ENCODE measurements around the gene FGD6.
"Not testable (repeated sequence)": the region's sequence is repeated elsewhere in the genome, so short reads cannot be mapped to it uniquely, and the experiment has no call there.

FGD6 gene

DNA sequence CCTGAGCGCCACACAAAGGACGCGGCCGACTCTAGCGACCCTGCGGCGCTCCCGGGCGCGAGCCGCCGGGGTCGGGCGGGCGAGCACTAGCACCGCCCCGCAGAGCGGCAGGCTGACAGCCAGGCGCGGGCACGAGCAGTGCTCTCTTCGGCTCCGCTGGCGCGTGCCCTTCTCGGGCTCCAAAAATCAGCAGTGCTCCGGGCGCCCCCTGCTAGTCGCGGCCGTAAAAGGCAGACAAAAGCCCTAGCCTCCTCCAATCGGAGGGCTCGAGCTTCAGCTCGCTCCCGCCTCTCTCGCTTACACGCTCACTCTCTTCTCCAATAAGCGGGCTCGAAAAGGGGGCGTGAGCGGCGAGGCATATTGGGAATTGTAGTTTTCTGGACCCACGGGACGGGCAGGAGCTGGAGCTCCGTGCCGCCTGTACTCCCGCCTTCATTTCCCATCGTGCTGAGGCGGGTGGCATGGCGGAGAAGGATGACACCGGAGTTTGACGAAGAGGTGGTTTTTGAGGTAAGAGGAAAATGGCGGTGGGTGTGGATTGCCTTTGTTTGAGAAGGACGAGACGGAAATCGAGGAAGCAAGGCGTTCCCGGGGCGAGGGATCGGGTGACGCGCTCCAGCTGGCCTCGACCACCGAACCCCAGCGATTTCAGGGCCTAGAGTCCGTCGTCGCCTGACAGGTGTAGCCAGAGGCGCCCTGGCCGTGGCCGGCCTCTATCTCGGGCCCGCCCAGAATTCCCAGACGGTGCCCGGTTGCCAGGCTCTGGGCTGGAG lies at the start of gene FGD6, which contains the start of gene VEZT:
Gene FGD6 (minus strand): TSS at position 91 of the 773 bp plus-strand sequence. CDS start 227 bp downstream, outside the sequence.
Gene VEZT (plus strand): TSS at position 431 of the 773 bp plus-strand sequence. CDS start 44 bp downstream, at position 475.
- peak; percentile 96 for DNase-seq

DNA sequence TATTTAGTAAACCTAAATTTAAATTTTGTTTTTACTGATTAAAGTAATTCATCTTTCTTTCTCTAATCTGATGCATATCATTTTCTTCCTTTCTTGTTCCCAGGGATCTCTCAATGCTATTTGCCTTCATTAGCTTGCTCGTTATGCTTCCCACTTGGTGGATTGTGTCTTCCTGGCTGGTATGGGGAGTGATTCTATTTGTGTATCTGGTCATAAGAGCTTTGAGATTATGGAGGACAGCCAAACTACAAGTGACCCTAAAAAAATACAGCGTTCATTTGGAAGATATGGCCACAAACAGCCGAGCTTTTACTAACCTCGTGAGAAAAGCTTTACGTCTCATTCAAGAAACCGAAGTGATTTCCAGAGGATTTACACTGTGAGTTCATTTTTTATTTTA lies 49.0 kb upstream of the FGD6 start:
- no peak for DNase-seq

DNA sequence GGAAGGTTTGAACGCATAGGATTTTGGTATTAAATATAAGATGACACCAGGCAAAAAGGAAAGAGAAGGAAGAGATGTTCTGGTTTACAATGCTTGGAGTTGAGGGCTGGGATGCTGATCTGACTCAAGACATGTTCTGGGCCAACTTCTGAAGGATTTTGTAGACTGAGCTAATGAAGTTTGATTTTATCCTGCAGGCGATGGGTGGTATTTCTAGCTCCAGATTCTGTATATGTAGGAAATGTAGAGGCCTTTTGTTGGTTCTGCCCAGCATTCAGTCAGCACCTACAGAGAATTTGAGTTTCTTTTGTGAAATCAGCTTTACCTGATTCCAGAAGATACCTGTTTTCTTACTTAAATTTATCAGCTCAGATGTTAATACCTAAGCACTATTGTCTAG lies 48.5 kb upstream of the FGD6 start:
- no peak for DNase-seq

DNA sequence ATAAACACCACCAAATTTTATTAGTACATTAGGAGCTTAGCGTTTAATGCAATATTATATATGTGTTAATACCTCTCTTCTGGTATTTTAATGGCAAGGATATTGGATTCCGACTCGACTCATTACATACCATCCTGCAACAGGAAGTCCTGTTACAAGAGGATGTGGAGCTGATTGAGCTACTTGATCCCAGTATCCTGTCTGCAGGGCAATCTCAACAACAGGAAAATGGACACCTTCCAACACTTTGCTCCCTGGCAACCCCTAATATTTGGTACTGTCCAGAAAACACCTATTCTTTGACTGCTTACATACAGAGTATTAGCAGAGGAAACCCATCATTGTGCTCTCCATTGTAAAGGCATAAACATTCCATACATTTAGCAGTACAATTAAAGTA lies 45.5 kb upstream of the FGD6 start:
- DNase-seq, result no peak

DNA sequence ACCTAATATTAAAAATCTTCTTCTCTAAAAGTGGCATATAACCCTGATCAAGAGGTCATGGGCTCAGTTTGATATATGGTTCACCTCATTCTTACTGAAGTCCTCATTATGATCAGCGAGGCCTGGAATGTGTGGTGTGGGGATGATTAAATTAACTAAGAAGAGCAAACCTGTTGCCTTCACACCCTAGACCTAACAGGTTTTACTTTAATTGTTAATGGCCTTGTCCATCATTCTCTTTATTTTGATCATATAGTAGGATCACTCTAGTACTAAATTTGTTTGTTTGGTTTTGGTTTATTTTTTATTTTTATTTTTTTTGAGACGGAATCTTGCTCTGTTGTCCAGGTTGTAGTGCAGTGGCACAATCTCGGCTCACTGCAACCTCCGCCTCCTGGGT lies 43.8 kb upstream of the FGD6 start:
- DNase-seq, result no peak

DNA sequence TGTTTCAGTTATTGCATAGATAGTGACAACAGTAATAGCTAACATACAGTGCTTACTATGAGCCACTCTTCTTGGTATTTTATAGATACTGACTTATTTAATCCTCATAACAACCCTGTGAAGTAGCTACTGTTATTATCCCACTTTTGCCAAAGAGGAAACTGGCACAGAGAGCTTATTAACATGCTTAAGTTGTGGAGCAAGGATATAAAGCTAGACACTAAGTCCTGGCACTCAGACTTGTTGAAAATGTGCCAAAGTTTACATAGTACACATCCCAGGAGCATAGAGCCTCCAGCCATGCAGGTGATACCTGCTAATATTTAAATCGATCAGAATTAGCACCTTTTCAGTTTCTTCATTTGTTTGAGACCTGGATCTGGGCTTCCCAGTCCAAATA lies 42.1 kb upstream of the FGD6 start:
- DNase-seq, result no peak

DNA sequence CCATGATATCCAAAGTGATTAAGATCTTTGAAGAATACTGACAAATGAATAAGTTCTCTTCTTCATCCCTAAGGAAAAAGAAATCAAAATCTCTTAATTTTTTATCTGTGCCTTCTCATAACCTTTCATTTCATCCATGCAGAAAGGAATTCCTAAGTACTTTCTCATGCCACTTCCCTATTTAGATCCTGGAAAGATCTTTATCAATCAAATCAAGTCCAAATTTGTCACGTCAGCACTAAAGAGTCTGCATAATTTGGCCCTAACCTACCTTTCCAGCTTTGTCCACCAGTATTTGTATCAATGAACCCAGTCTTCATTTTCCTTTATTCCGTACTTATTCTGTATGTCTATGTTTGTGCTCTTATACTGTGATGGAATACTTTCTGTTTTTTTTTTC lies 41.5 kb upstream of the FGD6 start:
- no peak for DNase-seq

DNA sequence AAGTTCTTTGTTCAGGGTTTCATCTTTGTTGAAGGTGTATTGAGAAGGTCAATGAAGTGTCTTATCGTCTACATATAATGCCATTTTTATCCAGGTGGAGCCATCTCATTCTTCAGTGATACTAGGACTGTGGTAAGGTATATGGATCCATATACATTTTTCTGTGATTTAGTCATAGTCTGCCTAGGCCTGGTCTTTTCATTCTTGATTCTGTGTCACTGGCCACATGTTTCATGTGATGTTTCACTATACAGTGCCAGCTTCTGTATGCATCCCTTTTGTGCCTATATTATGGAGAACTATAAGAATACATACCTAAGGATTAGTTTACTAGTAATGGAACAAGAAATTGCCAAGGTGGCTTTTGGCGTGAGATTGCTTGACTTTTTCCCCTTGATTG lies 40.9 kb upstream of the FGD6 start:
- no peak for DNase-seq

DNA sequence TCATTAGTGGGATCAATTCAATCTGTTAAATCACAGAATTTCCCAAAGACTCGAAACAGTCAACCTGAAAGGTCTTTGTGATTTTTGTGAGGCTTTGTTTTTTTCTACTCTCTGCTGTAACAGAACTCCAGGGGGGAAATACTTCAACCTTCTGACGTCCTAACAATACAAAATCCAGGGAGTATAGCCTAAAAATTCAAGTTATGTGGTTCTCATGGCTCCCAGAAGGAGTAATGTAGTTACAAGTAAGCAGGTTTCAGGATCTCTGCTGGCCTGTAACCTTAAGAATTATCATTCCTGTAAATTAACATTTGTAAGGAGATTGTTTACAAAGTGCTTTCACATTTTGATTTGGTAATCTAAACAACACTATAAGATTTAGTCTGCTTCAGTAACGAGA lies 40.3 kb upstream of the FGD6 start:
- DNase-seq, result no peak

DNA sequence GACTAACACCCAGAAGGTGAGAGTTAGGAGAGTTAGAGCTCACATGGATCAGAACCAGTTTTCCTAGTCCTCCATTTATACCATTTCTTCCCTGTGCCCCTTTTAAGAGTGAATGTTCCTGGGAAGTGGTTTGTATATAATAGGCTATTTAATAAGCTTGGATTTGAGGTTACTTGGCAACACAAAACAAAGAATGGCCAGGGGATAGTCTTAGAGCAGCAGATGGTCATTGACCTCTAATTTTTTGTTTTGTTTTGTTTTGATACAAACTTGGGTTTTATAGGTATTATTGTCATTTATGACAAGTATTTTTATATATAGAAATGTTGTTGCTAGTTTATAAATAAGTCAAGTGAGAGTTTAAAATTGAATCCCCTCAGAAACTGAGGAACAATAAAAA lies 36.1 kb upstream of the FGD6 start:
- DNase-seq, result no peak

DNA sequence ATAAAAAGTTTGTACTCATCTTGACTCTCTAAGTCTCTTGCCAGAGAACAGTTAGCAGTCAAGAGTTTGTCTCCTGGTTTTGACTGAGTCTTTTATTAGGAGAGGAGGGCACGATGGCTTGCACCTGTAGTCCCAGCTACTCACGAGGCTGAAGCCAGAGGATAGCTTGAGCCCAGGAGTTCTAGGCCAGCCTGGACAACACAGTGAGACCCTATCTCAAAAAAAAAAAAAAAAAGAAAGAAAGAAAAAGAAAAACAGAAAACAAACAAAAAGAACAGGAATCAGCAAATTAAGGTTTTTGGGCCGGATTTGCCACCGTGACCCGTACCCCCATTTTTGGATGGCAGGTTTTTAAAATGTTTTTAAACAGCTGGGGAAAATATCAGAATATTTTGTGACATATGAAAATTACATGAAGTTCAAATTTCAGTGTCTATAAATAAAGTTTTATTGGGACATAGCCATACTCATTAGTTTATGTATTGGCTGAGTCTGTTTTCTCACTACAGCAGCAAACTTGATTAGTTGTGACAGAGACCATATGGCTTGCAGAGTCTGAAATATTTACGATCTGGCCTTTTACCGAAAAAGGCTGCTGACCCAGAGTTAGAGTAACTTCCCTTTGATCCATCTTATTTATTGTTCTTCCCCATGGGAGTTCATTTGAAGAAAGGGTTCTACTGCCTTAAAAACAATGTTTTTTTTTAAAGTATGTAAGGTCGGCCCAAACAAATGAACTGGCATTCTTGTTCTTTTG lies 31.5 kb upstream of the FGD6 start:
- DNase-seq, result no peak

DNA sequence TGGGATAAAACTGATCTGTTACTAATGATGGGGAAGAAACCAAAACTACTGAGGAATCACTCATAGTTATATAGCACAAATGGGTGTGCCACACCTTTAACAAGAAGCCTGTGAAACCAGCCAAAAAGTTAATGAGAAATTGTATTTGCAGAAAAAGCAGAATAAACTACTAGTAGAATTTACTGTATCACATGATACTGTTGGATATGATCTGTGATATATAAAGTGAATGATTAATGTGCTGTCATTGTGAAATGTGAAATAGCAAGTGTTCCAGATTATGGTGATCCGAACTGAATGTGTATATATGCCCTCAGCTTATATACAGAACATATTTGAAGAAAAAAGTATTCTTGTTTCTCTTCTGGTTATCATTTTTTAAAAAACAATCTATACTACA lies 30.8 kb upstream of the FGD6 start:
- no peak for DNase-seq

DNA sequence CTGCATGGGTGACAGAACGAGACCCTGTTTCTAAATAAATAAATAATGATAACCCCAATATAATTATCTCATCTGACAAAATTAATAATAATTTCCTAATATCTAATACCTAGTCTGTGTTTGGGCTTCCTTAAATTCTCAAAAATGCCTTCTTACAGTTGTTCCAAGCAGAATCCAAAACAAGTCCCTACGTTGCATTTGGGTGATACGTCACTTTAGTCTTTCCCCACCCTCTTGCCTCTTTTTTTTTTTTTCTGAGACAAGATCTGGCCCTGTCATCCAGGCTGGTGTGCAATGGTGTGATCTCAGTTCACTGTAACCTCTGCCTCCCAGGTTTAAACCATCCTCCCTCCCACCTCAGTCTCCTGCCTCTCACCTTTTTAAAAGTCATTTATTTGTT lies 27.1 kb upstream of the FGD6 start:
- no peak for DNase-seq

DNA sequence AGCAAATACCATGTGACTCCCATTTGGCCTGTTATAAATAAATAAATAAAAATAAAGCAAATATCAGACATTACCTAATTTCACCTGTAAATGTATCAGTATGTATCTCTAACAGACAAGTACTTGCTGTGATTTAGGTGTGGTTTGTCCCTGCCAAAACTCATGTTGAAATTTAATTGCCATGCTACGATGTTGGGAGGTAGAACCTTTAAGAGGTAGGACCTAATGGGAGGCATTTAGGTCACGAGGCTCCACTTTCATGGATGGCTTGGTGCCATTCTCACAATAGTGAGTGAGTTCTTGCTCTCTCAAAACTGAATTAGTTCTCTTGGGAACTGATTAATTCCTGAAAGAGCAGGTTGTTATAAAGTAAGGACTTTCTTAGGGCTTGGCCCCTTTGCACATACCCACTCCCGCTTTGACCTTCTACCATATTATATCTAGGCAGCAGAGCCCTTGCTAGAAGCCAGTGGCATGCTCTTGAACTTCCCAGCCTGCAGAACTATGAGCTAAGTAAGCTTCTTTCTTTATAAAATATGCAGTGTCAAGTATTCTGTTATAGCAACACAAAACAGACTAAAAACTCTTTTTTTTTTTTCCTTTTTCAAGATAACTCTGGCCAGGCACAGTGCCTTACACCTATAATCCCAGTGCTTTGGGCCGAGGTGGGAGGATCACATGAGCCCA lies 26.4 kb upstream of the FGD6 start:
- DNase-seq, result no peak

DNA sequence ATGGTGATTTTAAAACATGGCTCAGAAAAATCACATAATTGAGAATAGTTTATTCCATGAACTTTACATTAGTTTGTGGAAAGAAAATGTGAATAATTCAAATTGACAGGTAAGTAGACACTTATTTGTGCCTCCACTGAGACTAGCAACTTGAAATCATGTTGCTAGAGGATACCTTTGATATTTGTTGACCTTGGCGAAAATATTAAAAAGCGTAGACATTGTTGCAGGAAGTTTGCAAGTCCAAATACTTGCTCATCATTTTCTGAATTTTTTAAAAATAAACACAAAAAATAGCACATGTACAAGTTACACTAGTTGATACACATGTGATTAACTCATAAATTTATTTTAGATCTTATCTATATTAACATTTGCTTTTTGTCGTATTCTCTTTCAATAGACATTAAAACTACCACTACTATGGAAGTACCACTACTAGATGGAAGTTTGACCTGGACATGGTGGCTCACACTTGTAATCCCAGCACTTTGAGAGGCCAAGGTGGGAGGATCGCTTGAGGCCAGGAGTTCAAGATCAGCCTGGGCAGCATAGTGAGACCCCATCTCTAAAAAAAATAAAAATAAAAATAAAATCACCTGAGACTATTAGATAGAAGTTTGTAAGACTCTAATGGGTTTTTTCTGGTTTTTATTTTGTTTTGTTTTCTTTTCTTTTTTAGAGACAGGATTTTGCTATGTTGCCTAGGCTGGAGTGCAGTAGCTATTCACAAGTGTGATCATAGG lies 24.7 kb upstream of the FGD6 start:
- DNase-seq, result no peak

DNA sequence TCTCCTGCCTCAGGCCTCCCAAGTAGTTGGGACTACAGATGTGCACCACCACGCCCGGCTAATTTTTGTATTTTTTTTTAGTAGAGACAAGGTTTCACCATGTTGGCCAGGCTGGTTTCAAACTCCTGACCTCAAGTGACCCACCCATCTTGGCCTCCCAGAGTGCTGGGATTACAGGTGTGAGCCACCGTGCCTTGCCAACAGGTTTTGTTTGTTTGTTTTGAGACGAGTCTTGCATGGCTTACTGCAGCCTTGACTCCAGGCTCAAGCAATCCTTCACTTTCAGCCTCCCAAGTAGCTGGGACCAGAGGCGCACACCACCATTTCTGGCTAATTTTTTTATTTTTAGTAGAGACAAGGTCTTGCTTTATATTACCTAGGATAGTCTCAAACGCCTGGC lies 23.9 kb upstream of the FGD6 start:
- not testable (repeated sequence) for DNase-seq

DNA sequence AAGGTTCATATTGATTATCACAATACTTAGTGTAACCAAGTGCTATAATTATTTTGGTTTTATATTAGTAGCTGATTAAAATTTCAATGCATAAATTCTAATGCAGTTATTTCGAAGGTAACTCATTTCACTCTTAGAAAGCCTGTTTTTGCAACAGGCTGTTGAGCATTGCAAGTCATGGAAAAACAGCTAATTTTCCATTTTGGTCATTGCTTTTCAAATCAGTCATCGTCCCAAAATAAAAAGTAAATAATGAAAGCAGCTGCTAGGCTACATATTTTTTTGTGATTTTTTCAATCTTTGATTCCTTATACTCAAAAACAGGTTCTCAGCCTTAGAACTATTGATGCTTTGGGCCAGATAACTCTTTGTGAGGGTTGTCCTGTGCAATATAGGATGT lies 23.3 kb upstream of the FGD6 start:
- DNase-seq, result no peak

DNA sequence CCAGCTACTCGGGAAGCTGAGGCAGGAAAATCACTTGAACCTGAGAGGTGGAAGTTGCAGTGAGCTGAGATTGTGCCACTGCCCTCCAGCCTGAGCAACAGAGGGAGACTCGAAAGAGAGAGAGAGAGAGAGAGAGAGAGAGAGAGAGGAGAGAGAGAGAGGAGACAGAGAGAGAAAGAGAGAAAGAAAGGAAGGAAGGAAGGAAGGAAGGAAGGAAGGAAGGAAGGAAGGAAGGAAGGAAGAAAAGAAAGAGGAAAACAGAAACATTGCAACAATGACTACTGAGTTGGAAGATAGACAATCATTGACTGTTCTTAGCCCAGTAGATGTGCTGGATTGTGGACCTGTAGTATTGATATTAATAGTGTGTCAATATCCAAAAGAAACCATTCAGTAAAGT lies 22.6 kb upstream of the FGD6 start:
- not testable (repeated sequence) for DNase-seq

DNA sequence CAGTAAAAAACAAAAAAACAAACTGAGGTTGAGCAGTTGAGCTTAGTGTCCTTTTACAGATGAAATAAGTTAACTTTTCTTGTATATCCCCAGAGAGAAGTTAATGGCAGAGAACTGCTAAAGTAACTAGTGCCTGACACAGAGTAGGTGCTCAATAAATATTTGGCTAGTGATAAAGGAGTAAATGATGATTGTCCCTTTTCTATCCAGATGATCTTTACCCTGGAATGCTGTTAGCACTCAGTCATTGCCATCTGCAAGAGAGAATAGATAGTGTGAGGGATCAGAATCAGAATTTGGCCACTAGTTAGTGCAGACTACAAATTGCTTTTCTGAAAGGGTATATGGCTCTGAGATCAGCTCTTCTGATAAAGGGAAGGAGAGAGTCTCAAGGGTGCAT lies 21.9 kb upstream of the FGD6 start:
- no peak for DNase-seq

DNA sequence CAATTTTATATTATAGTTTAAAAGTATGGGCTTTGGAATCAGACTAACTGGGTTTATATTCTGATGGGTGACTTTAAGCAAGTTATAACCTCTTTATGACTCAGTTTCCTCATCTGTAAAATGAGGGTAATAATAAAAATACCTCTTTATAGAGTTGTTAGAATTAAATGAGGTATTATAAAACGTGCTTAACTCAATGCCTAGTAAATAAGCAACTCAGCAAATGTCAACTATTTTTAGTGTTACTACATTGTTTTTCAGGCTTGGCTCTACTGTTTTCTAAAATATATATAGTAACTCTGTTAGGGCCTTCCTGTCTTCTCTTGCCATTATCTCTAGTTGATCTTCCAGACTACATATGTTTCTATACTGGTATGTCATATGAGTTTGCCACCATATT lies 20.9 kb upstream of the FGD6 start:
- DNase-seq, result no peak

DNA sequence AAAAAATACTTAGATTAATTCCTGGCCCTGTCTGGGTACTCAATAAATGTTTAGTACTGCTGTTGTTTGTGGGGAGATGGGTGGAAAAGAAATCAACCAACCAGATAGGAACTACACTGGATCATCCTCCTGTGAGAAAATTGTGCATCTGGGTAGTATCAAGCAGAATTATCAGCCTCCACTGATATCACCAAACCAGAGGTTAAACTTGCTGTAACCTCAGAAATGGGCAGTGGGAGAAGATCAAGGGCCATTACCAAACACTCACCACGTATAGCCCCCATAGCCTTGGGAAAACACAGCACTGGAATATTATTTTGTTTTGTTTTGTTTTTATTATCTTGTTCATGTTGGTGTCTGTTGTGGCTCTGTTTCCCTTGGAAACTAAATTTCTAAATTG lies 20.0 kb upstream of the FGD6 start:
- DNase-seq, result no peak

DNA sequence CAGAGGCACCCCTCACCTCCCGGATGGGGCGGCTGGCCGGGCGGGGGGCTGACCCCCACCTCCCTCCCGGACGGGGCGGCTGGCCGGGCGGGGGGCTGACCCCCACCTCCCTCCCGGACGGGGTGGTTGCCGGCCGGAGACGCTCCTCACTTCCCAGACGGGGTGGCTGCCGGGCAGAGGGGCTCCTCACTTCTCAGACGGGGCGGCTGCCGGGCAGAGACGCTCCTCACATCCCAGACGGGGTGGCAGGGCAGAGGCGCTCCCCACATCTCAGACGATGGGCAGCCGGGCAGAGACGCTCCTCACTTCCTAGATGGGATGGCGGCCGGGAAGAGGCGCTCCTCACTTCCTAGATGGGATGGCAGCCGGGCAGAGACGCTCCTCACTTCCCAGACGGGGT lies 18.4 kb upstream of the FGD6 start:
- DNase-seq, result not testable (repeated sequence)

DNA sequence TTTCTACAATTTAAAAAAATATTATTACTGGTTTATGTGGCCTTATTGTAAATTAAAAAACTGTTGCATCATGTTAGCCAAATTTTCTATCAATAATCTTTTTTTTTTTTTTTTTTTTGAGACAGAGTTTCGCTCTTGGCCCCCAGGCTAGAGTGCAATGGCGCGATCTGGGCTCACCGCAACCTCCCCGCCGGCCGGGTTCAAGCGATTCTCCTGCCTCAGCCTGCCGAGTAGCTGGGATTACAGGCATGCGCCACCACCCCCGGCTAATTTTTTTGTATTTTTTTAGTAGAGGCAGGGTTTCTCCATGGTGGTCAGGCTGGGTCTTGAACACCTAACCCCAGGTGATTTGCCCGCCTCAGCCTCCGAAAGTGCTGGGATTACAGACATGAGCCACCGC lies 16.9 kb upstream of the FGD6 start:
- DNase-seq, result not testable (repeated sequence)

Data from NCI-H748 treated with DMSO at 0.1 percent for 48 hours (cell line).